Testis (tissue), 3 donors: Measurements from ENCODE around the gene GID8. TPM values are rescaled to one million over a fixed set of nuclear protein-coding genes. Genes with fewer than 3 reads are reported as not detected.
"Not testable (repeated sequence)": the region's sequence is repeated elsewhere in the genome, so short reads cannot be mapped to it uniquely, and the experiment has no call there.

Experiments used
- DNase-seq: peaks from one replicate; pipeline ENCODE4 v3.0.0-alpha.2; 2019
- H3K27ac ChIP-seq, 2 donors: fragments of 200-600 bp; sonication (generic); one replicate each; pipeline ENCODE4 v1.5.1; 2019
- H3K27me3 ChIP-seq: fragments of 200-600 bp; sonication (generic); one replicate; pipeline ENCODE4 v1.5.1; 2019
- H3K36me3 ChIP-seq: fragments of 200-600 bp; sonication (generic); one replicate; pipeline ENCODE4 v1.5.1; 2017; ENCODE audit warnings: low read depth; ENCODE audit errors: missing control alignments
- H3K4me1 ChIP-seq: fragments of 200-600 bp; sonication (generic); one replicate; pipeline ENCODE4 v1.5.1; 2019
- H3K4me3 ChIP-seq, 2 donors: fragments of 200-600 bp; sonication (generic); one replicate each; pipeline ENCODE4 v1.5.1; 2017 to 2019
- H3K9me3 ChIP-seq: fragments of 200-600 bp; sonication (generic); one replicate; pipeline ENCODE4 v1.5.1; 2017
- CTCF ChIP-seq, 3 experiments: fragments of 450-650 bp in 2 of 3; fragments of 200-600 bp in 1 of 3; sonication (generic) in 1 of 3; IDR thresholded peaks; one replicate each; pipeline ENCODE4 v1.5.1; 2016 to 2019; ENCODE audit warnings: antibody characterized with exemption in 3 of 3, mild to moderate bottlenecking in 2 of 3, moderate library complexity in 1 of 3
- POLR2A ChIP-seq: fragments of 450-650 bp; IDR thresholded peaks from one replicate; pipeline ENCODE4 v1.6.1; 2017; ENCODE audit warnings: antibody characterized with exemption, mild to moderate bottlenecking, moderate library complexity
- WGBS, 2 donors: methylation state at CpG; one replicate each; pipeline ENCODE4 v1.1.5; 2018; 5-methylcytosine and 5-hydroxymethylcytosine counted together
- intact Hi-C: fragments of 100-400 bp; cut with DNase I; formaldehyde crosslinking; loops from one replicate; pipeline ENCODE4 v1.15.1; 2023; ENCODE audit warnings: low total_unique reads
- polyA plus RNA-seq: library from polyadenylated mRNA; stranded (reverse); fragments of 350-450 nt; fragmentation: Illumina TruSeq; extraction: RNeasy Lipid Tissue Mini Kit (QIAGEN cat#74804); gene quantifications from one replicate; pipeline ENCODE4 v1.2.3, GENCODE V29; 2014; ENCODE audit warnings: low read depth, low replicate concordance; ENCODE audit not compliant: insufficient read depth
- total RNA-seq, 2 donors: library from RNA; depleted of rRNA; stranded (reverse); fragments of >200 nt; gene quantifications; one replicate each; pipeline ENCODE4 v1.2.3, GENCODE V29; 2016

GID8 gene
- total and polyA plus RNA-seq, 3 donors from 2014 or later, result 27.3 to 42.6 (median 41.9) TPM

GRCh38 chr20:62958388-62959100 lies 20.6 kb downstream of the GID8 start:
- Histone ChIP-seq H3K27me3 (no peaks in the 10 kb centered on the region), H3K4me1 (peaks cover 15% of the 10 kb centered on the region), H3K27ac (no peak overlapping the region), H3K36me3 (no peaks in the 10 kb centered on the region), H3K4me3 (no peak overlapping the region), H3K9me3 (no peaks in the 10 kb centered on the region)
- WGBS, 2 donors, result 69 to 70% methylated on average over 5 to 10 of the region's 10 CpGs
- DNase-seq, result no peak
- no peak for TF ChIP-seq POLR2A
- no peak for TF ChIP-seq CTCF (IDR thresholded peaks at IDR 0.05)
- intact Hi-C loops, result no loop called here

- intact Hi-C loops, result no loop called here
- no peaks in the 10 kb centered on the region for H3K27me3 ChIP-seq
- 68 to 71% methylated on average over 8 to 43 of the region's 43 CpGs for WGBS, 2 donors
- H3K9me3 ChIP-seq, result no peaks in the 10 kb centered on the region
- TF ChIP-seq POLR2A (no peak), CTCF (IDR thresholded peaks at IDR 0.05) (no peak)
- no peak overlapping the region for H3K4me3 ChIP-seq
- no peaks in the 10 kb centered on the region for H3K36me3 ChIP-seq
- no peak for DNase-seq
- peaks cover 9% of the 10 kb centered on the region for H3K4me1 ChIP-seq
- no peak overlapping the region for H3K27ac ChIP-seq
These were observed 21.4 kb downstream of the GID8 start for GRCh38 chr20:62959101-62959971.

GRCh38 chr20:62959998-62960436 lies 22.1 kb downstream of the GID8 start:
- no peak for DNase-seq
- Histone ChIP-seq H3K27ac (no peak overlapping the region), H3K4me3 (no peak overlapping the region), H3K4me1 (peaks cover 5% of the 10 kb centered on the region), H3K27me3 (no peaks in the 10 kb centered on the region), H3K9me3 (no peaks in the 10 kb centered on the region), H3K36me3 (no peaks in the 10 kb centered on the region)
- TF ChIP-seq POLR2A (no peak), CTCF (IDR thresholded peaks at IDR 0.05) (no peak)
- intact Hi-C loops, result no loop called here
- 67 to 68% methylated on average over 9 to 20 of the region's 20 CpGs for WGBS, 2 donors

- H3K9me3 ChIP-seq, H3K4me1 ChIP-seq, H3K27ac ChIP-seq, intact Hi-C loops, H3K27me3 ChIP-seq, H3K36me3 ChIP-seq, H3K4me3 ChIP-seq: not testable (repeated sequence)
- 68% methylated on average over 22 of the region's 31 CpGs; no CpG with 5 or more reads in 1 of the 2 donors for WGBS, 2 donors
- peak; percentile 41 for DNase-seq
These were observed 22.7 kb downstream of the GID8 start for GRCh38 chr20:62960446-62961309.
